Liver (tissue), 9 donors: Measurements from ENCODE around the gene TSKS. TPM values are rescaled to one million over a fixed set of nuclear protein-coding genes. Genes with fewer than 3 reads are reported as not detected.

Experiments
- DNase-seq: peaks from one replicate; pipeline ENCODE4 v3.0.0-alpha.2; 2017; ENCODE audit warnings: low spot score
- H3K27ac ChIP-seq, 2 donors: one replicate each; pipeline ENCODE4 v1.7.0; 2013; ENCODE audit warnings: inconsistent platforms in 2 of 2, low read length in 2 of 2, control low read depth in 1 of 2, low read depth in 1 of 2, mild to moderate bottlenecking in 1 of 2
- H3K27me3 ChIP-seq, 4 donors: one replicate each; pipeline versions ENCODE4 v1.6.1 to v1.7.0; 2013; ENCODE audit warnings: low read length in 3 of 4, inconsistent platforms in 1 of 4, mild to moderate bottlenecking in 1 of 4, moderate library complexity in 1 of 4; ENCODE audit not compliant: control insufficient read depth in 4 of 4, insufficient read depth in 4 of 4
- H3K36me3 ChIP-seq, 4 donors: one replicate each; pipeline versions ENCODE4 v1.6.1 to v1.7.0; 2013; ENCODE audit warnings: low read length in 3 of 4, mild to moderate bottlenecking in 3 of 4, low read depth in 1 of 4, moderate library complexity in 1 of 4; ENCODE audit not compliant: control insufficient read depth in 4 of 4, insufficient read depth in 3 of 4
- H3K4me1 ChIP-seq, 4 donors: one replicate each; pipeline versions ENCODE4 v1.6.1 to v1.7.0; 2013; ENCODE audit warnings: low read length in 3 of 4, mild to moderate bottlenecking in 3 of 4, moderate library complexity in 1 of 4; ENCODE audit not compliant: control insufficient read depth in 4 of 4, insufficient read depth in 4 of 4
- H3K4me3 ChIP-seq, 3 donors: one replicate each; pipeline versions ENCODE4 v1.6.1 to v1.7.0; 2013; ENCODE audit warnings: low read length in 3 of 3, control low read depth in 1 of 3, low read depth in 1 of 3, mild to moderate bottlenecking in 1 of 3
- H3K9ac ChIP-seq, 2 donors: one replicate each; pipeline ENCODE4 v1.7.0; 2013; ENCODE audit warnings: low read length in 2 of 2, mild to moderate bottlenecking in 2 of 2, moderate library complexity in 2 of 2, control low read depth in 1 of 2, low read depth in 1 of 2
- H3K9me3 ChIP-seq, 4 donors: one replicate each; pipeline versions ENCODE4 v1.6.1 to v1.7.0; 2013; ENCODE audit warnings: low read length in 3 of 4; ENCODE audit not compliant: control insufficient read depth in 4 of 4
- CTCF ChIP-seq: fragments of 150-350 bp; IDR thresholded peaks from 2 replicates; pipeline ENCODE4 v1.5.1; 2017; ENCODE audit warnings: improper control_type of control experiment, low read depth, low read length; ENCODE audit not compliant: missing input control
- EGR1 ChIP-seq, 2 donors: IDR thresholded peaks; 2 replicates each; pipeline ENCODE4 v1.6.1; 2016 to 2018; ENCODE audit warnings: antibody characterized with exemption in 2 of 2, low read depth in 2 of 2
- FOXA1 ChIP-seq: IDR thresholded peaks from 2 replicates; pipeline ENCODE4 v1.6.1; 2016; ENCODE audit warnings: antibody characterized with exemption
- FOXA2 ChIP-seq: IDR thresholded peaks from 2 replicates; pipeline ENCODE4 v1.6.1; 2016; ENCODE audit warnings: antibody characterized with exemption
- GABPA ChIP-seq, 2 donors: IDR thresholded peaks in 1 of 2; conservative IDR thresholded peaks in 1 of 2; 2 replicates each; pipeline ENCODE4 v1.6.1; 2016; ENCODE audit warnings: antibody characterized with exemption in 2 of 2, mild to moderate bottlenecking in 1 of 2, moderate library complexity in 1 of 2
- HNF4A ChIP-seq, 2 donors: conservative IDR thresholded peaks; 2 replicates each; pipeline ENCODE4 v1.6.1; 2016; ENCODE audit warnings: antibody characterized with exemption in 2 of 2, mild to moderate bottlenecking in 2 of 2
- HNF4G ChIP-seq: IDR thresholded peaks from 2 replicates; pipeline ENCODE4 v1.6.1; 2016; ENCODE audit warnings: antibody characterized with exemption
- JUND ChIP-seq, 2 donors: IDR thresholded peaks; 2 replicates each; pipeline ENCODE4 v1.6.1; 2016; ENCODE audit warnings: antibody characterized with exemption in 2 of 2
- MAX ChIP-seq: IDR thresholded peaks from 2 replicates; pipeline ENCODE4 v1.6.1; 2016; ENCODE audit warnings: antibody characterized with exemption
- NR2F2 ChIP-seq: IDR thresholded peaks from 2 replicates; pipeline ENCODE4 v1.6.1; 2016; ENCODE audit warnings: antibody characterized with exemption
- RAD21 ChIP-seq, 2 donors: IDR thresholded peaks; 2 replicates each; pipeline ENCODE4 v1.6.1; 2016; ENCODE audit warnings: antibody characterized with exemption in 2 of 2, mild to moderate bottlenecking in 2 of 2
- REST ChIP-seq: IDR thresholded peaks from 2 replicates; pipeline ENCODE4 v1.6.1; 2016; ENCODE audit warnings: antibody characterized with exemption, mild to moderate bottlenecking
- RXRA ChIP-seq, 2 donors: IDR thresholded peaks; 2 replicates each; pipeline ENCODE4 v1.6.1; 2017 to 2018; ENCODE audit warnings: antibody characterized with exemption in 2 of 2, mild to moderate bottlenecking in 1 of 2
- SP1 ChIP-seq: IDR thresholded peaks from 2 replicates; pipeline ENCODE4 v1.6.1; 2018; ENCODE audit warnings: antibody characterized with exemption, mild to moderate bottlenecking
- TAF1 ChIP-seq: conservative IDR thresholded peaks from 2 replicates; pipeline ENCODE4 v1.6.1; 2016; ENCODE audit warnings: antibody characterized with exemption, mild to moderate bottlenecking
- YY1 ChIP-seq: IDR thresholded peaks from 2 replicates; pipeline ENCODE4 v1.6.1; 2016; ENCODE audit warnings: antibody characterized with exemption, mild to moderate bottlenecking
- ZBTB33 ChIP-seq: IDR thresholded peaks from 2 replicates; pipeline ENCODE4 v1.6.1; 2016; ENCODE audit warnings: antibody characterized with exemption
- WGBS: extraction: QIAGEN DNeasy Blood & Tissue Kit; methylation state at CpG from one replicate; pipeline ENCODE4 v1.1.7; 2013; 5-methylcytosine and 5-hydroxymethylcytosine counted together
- polyA plus RNA-seq, 2 donors: library from polyadenylated mRNA; stranded (reverse) in 1 of 2; unstranded in 1 of 2; fragments of 200-250 nt in 1 of 2; fragments of >200 nt in 1 of 2; fragmentation: Nextera tagmentation in 1 of 2; extraction: Ambion mirVana in 1 of 2; gene quantifications; one replicate each; pipeline versions ENCODE4 v1.2.1 to v1.2.3, GENCODE V29; 2013 to 2015
- total RNA-seq, 2 donors: library from RNA; depleted of rRNA; stranded (reverse); fragments of >200 nt; gene quantifications; one replicate each; pipeline ENCODE4 v1.2.3, GENCODE V29; 2014
- TF ChIP-seq, protein P1 (sequence below): IDR thresholded peaks from 2 replicates; pipeline ENCODE4 v1.6.1; 2016; ENCODE audit warnings: antibody characterized with exemption
- donor health status: healthy.
- donor health status: healthy.
- donor health status: healthy.
- donor health status: healthy.
- donor health status: healthy.

TSKS gene
- total and polyA plus RNA-seq, 4 donors = 0.07 to 0.61 (median 0.08) TPM; not detected in 1

DNA sequence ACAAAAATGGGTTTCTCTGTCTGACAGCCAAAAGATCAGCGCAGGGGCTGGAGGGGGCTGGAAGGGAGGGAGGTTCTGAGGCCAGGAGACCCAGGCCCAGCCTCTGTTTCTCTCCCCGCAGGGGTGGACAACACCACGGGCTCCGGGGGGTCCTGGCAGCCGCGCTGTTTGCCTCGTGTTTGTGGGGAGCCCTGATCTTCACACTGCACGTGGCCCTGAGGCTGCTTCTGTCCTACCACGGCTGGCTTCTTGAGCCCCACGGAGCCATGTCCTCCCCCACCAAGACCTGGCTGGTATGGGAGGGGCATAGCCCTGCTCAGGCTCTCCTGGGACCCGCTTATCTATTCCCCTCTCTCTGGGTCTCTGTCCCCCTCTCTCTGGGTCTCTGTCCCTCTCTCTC is 62.5 kb downstream of the TSKS start:
- H3K4me3 ChIP-seq = no peak overlapping the region
- WGBS = 55% methylated on average over 11 of the region's 11 CpGs
- no peaks in the 10 kb centered on the region for H3K4me1 ChIP-seq
- no peak overlapping the region for H3K27ac ChIP-seq
- H3K27me3 ChIP-seq = no peaks in the 10 kb centered on the region
- TF ChIP-seq RAD21 (IDR thresholded peaks at IDR 0.05) = no peak
- H3K9ac ChIP-seq = no peak overlapping the region
- H3K36me3 ChIP-seq = no peaks in the 10 kb centered on the region
- H3K9me3 ChIP-seq = no peaks in the 10 kb centered on the region
- DNase-seq = no peak

- DNase-seq = no peak
- no peak overlapping the region for H3K4me3 ChIP-seq
- WGBS = 85% methylated on average over 5 of the region's 5 CpGs
- no peaks in the 10 kb centered on the region for H3K4me1 ChIP-seq
- no peaks in the 10 kb centered on the region for H3K27me3 ChIP-seq
- no peak overlapping the region for H3K27ac ChIP-seq
- H3K36me3 ChIP-seq = no peaks in the 10 kb centered on the region
- H3K9me3 ChIP-seq = no peaks in the 10 kb centered on the region
- H3K9ac ChIP-seq = no peak overlapping the region
- TF ChIP-seq FOXA1 (no peak), EGR1 (IDR thresholded peaks at IDR 0.05; ENCODE audit: low read depth in 2 of 2) (no peak), NR2F2 (no peak), CTCF (no peak)
Measured at GRCh38 chr19:49699364-49699763, 63.7 kb downstream of the TSKS start.

DNA sequence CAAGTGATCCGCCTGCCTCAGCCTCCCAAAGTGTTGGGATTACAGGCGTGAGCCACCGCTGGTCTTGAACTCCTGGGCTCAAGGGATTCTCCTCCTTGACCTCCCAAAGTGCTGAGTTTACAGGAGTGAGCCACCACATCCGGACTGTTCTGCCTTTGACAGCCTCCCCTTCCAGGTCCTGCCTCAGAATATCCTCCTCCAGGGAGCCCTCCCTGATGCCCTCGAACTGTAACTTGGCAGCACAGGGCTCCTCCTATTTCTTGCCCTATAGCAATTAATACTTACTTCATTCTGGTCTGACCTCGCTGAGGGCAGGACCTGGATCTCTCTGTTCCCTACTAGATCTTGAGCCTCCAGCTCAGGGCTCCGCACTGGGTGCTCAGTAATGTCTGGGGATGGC is 66.2 kb downstream of the TSKS start:
- Histone ChIP-seq H3K4me1 (no peaks in the 10 kb centered on the region), H3K9ac (no peak overlapping the region), H3K27ac (no peak overlapping the region), H3K36me3 (no peaks in the 10 kb centered on the region), H3K4me3 (no peak overlapping the region), H3K9me3 (no peaks in the 10 kb centered on the region), H3K27me3 (no peaks in the 10 kb centered on the region)
- DNase-seq = no peak
- WGBS = 92% methylated on average over 7 of the region's 7 CpGs
- no peak for TF ChIP-seq FOXA1
- TF ChIP-seq, protein P1, sequence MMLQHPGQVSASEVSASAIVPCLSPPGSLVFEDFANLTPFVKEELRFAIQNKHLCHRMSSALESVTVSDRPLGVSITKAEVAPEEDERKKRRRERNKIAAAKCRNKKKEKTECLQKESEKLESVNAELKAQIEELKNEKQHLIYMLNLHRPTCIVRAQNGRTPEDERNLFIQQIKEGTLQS = no peak
- TF ChIP-seq FOXA2 = no peak
- no peak for TF ChIP-seq HNF4G
- TF ChIP-seq CTCF = no peak
- TF ChIP-seq JUND (IDR thresholded peaks at IDR 0.05) = no peak
- no peak for TF ChIP-seq TAF1
- no peak for TF ChIP-seq HNF4A (conservative IDR thresholded peaks at IDR 0.05)
- no peak for TF ChIP-seq YY1
- TF ChIP-seq EGR1 (IDR thresholded peaks at IDR 0.05; ENCODE audit: low read depth in 2 of 2) = no peak
- no peak for TF ChIP-seq MAX
- TF ChIP-seq ZBTB33 = no peak
- no peak for TF ChIP-seq RAD21 (IDR thresholded peaks at IDR 0.05)
- no peak for TF ChIP-seq GABPA (IDR thresholded peaks at IDR 0.05 in 1 of 2, conservative IDR thresholded peaks at IDR 0.05 in 1 of 2)
- TF ChIP-seq SP1 = no peak
- no peak for TF ChIP-seq NR2F2
- no peak for TF ChIP-seq RXRA (IDR thresholded peaks at IDR 0.05)
- no peak for TF ChIP-seq REST
